ENCODE data around the gene ARHGAP19.

ARHGAP19 gene

GRCh38 chr10:97190450-97190849 is 102.0 kb downstream of the ARHGAP19 start:
- no peaks in the 10 kb centered on the region for H3K27me3 ChIP-seq (ENCODE audit: low read length)
- H3K9me3 ChIP-seq (ENCODE audit: insufficient read depth, low read length) = no peaks in the 10 kb centered on the region
- no peaks in the 10 kb centered on the region for H3K36me3 ChIP-seq (ENCODE audit: low read length)
- no peak overlapping the region for H2AFZ ChIP-seq (ENCODE audit: low read depth, low read length, severe bottlenecking)
- no peak overlapping the region for H3K4me2 ChIP-seq (ENCODE audit: low read depth, low read length, poor library complexity, severe bottlenecking)
- TF ChIP-seq EZH2phosphoT487 (conservative IDR thresholded peaks at IDR 0.05; ENCODE audit: low read length) = no peak
- no peak for TF ChIP-seq CTCF (IDR thresholded peaks at IDR 0.05; ENCODE audit: insufficient read depth, low read length, poor library complexity, severe bottlenecking)
- H3K4me3 ChIP-seq (ENCODE audit: insufficient read depth, low read length, poor library complexity, severe bottlenecking) = no peak overlapping the region
- no peaks in the 10 kb centered on the region for H3F3A ChIP-seq (ENCODE audit: insufficient read depth)
- no peak overlapping the region for H3K27ac ChIP-seq (ENCODE audit: low read depth, low read length)
- H4K20me1 ChIP-seq (ENCODE audit: low read depth, low read length) = no peaks in the 10 kb centered on the region
- no peaks in the 10 kb centered on the region for H3K79me2 ChIP-seq (ENCODE audit: insufficient read depth, low read length)
- no peak overlapping the region for H3K9ac ChIP-seq (ENCODE audit: low read length)
- no peaks in the 10 kb centered on the region for H3K9me2 ChIP-seq (replicated peaks; ENCODE audit: insufficient read depth, low read length)

- Histone ChIP-seq H3K4me2 (ENCODE audit: low read depth, low read length, poor library complexity, severe bottlenecking) (no peak overlapping the region), H3K27ac (ENCODE audit: low read depth, low read length) (no peak overlapping the region), H3K4me3 (ENCODE audit: insufficient read depth, low read length, poor library complexity, severe bottlenecking) (no peak overlapping the region), H3K27me3 (ENCODE audit: low read length) (no peaks in the 10 kb centered on the region), H3K36me3 (ENCODE audit: low read length) (no peaks in the 10 kb centered on the region), H3K79me2 (ENCODE audit: insufficient read depth, low read length) (no peaks in the 10 kb centered on the region), H2AFZ (ENCODE audit: low read depth, low read length, severe bottlenecking) (no peak overlapping the region), H3K9me2 (replicated peaks; ENCODE audit: insufficient read depth, low read length) (no peaks in the 10 kb centered on the region), H3K9me3 (ENCODE audit: insufficient read depth, low read length) (no peaks in the 10 kb centered on the region), H4K20me1 (ENCODE audit: low read depth, low read length) (no peaks in the 10 kb centered on the region), H3K9ac (ENCODE audit: low read length) (no peak overlapping the region), H3F3A (ENCODE audit: insufficient read depth) (no peaks in the 10 kb centered on the region)
- TF ChIP-seq CTCF (IDR thresholded peaks at IDR 0.05; ENCODE audit: insufficient read depth, low read length, poor library complexity, severe bottlenecking) (no peak), EZH2phosphoT487 (conservative IDR thresholded peaks at IDR 0.05; ENCODE audit: low read length) (no peak)
Measured at GRCh38 chr10:97188261-97188711, 104.2 kb downstream of the ARHGAP19 start.

DNA sequence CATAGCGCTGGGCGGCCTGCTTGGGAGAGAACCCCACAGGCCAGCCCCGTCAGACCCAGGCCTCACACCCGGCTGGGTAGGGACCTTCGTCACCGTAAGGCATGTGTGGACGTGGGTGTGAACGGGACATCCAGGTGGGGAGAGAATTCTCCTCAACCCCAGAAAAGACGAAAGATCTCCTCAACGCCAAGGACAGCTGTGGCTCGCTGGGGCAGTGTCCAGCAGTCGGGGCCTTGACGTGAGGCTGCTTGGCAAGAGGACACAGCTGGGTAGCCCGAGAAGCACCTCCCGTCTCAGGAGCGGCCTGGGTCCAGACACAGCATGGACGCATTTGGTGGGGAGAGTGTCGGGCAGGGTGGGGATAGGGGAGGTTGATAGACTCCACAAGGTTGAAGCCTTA is 105.5 kb downstream of the ARHGAP19 start:
- H3F3A ChIP-seq (ENCODE audit: insufficient read depth) = no peaks in the 10 kb centered on the region
- H4K20me1 ChIP-seq (ENCODE audit: low read depth, low read length) = no peaks in the 10 kb centered on the region
- H3K79me2 ChIP-seq (ENCODE audit: insufficient read depth, low read length) = no peaks in the 10 kb centered on the region
- no peaks in the 10 kb centered on the region for H3K36me3 ChIP-seq (ENCODE audit: low read length)
- TF ChIP-seq EZH2phosphoT487 (conservative IDR thresholded peaks at IDR 0.05; ENCODE audit: low read length) (no peak), CTCF (IDR thresholded peaks at IDR 0.05; ENCODE audit: insufficient read depth, low read length, poor library complexity, severe bottlenecking) (no peak)
- no peak overlapping the region for H2AFZ ChIP-seq (ENCODE audit: low read depth, low read length, severe bottlenecking)
- H3K9me3 ChIP-seq (ENCODE audit: insufficient read depth, low read length) = no peaks in the 10 kb centered on the region
- no peak overlapping the region for H3K9ac ChIP-seq (ENCODE audit: low read length)
- H3K27ac ChIP-seq (ENCODE audit: low read depth, low read length) = no peak overlapping the region
- no peak overlapping the region for H3K4me2 ChIP-seq (ENCODE audit: low read depth, low read length, poor library complexity, severe bottlenecking)
- no peaks in the 10 kb centered on the region for H3K27me3 ChIP-seq (ENCODE audit: low read length)
- H3K9me2 ChIP-seq (replicated peaks; ENCODE audit: insufficient read depth, low read length) = no peaks in the 10 kb centered on the region
- no peak overlapping the region for H3K4me3 ChIP-seq (ENCODE audit: insufficient read depth, low read length, poor library complexity, severe bottlenecking)
